PFSK-1 (cell line): Measurements from ENCODE around the gene MYO1A.

ENCODE experiments used
- FOXP2 ChIP-seq: optimal IDR thresholded peaks from 2 replicates; pipeline ENCODE3; 2011; ENCODE audit warnings: borderline replicate concordance, control low read depth, inconsistent platforms; ENCODE audit not compliant: insufficient read depth; ENCODE audit errors: extremely low read length, extremely low read depth
- POLR2AphosphoS5 ChIP-seq: IDR thresholded peaks from 2 replicates; pipeline ENCODE4 v1.6.1; 2012; ENCODE audit warnings: low read depth, mild to moderate bottlenecking, control low read depth, low read length, moderate library complexity
- SIN3A ChIP-seq: IDR thresholded peaks from 2 replicates; pipeline ENCODE4 v1.6.1; 2012; ENCODE audit warnings: mild to moderate bottlenecking, low read length, moderate library complexity, borderline replicate concordance; ENCODE audit not compliant: insufficient read depth
- TAF1 ChIP-seq: IDR thresholded peaks from 2 replicates; pipeline ENCODE4 v1.6.1; 2012; ENCODE audit warnings: low read length, control low read depth, borderline replicate concordance; ENCODE audit not compliant: insufficient read depth
- TF ChIP-seq, protein P1 (sequence below), 2 experiments: IDR thresholded peaks; 2 replicates each; pipeline versions ENCODE4 v1.6.1 to v1.8.0; 2011 to 2012; ENCODE audit warnings: low read depth in 2 of 2, low read length in 2 of 2, control low read depth in 1 of 2, inconsistent platforms in 1 of 2, mild to moderate bottlenecking in 1 of 2, moderate library complexity in 1 of 2; ENCODE audit not compliant: insufficient read depth in 1 of 2

The MYO1A gene

DNA sequence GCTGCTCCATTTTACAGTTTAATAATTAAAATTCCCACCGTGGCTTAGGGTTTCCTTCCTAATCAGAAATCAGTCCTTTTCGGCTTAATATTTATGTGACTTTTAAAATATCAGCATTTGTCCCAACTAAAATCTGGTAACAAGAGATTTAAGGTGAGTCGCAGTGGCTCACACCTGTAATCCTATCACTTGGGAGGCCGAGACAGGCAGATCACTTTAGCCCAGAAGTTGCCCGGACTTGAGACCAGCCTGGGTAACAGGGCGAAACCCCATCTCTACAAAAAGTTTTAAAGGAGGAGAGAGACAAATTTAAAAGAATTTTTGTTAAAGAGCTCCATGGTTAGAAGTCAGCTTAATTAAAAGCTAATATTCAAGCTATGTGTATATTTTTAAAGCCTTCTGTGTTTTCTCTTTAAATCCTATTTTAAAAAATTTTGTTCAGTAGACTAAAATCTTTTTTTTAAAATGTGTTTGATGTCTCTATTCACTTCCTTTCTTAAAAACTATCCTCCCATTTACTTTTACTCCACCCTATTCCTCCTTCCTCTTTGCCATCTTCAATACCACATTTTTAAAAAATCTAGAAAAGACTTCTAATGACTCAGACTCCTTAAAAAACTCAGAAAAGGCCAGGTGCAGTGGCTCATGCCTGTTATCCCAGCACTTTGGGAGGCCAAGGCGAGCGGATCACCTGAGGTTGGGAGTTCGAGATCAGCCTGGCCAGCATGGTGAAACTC is 29.8 kb downstream of the MYO1A start:
- no peak for TF ChIP-seq SIN3A
- no peak for TF ChIP-seq POLR2AphosphoS5
- TF ChIP-seq TAF1: no peak
- no peak for TF ChIP-seq FOXP2
- TF ChIP-seq, protein P1, sequence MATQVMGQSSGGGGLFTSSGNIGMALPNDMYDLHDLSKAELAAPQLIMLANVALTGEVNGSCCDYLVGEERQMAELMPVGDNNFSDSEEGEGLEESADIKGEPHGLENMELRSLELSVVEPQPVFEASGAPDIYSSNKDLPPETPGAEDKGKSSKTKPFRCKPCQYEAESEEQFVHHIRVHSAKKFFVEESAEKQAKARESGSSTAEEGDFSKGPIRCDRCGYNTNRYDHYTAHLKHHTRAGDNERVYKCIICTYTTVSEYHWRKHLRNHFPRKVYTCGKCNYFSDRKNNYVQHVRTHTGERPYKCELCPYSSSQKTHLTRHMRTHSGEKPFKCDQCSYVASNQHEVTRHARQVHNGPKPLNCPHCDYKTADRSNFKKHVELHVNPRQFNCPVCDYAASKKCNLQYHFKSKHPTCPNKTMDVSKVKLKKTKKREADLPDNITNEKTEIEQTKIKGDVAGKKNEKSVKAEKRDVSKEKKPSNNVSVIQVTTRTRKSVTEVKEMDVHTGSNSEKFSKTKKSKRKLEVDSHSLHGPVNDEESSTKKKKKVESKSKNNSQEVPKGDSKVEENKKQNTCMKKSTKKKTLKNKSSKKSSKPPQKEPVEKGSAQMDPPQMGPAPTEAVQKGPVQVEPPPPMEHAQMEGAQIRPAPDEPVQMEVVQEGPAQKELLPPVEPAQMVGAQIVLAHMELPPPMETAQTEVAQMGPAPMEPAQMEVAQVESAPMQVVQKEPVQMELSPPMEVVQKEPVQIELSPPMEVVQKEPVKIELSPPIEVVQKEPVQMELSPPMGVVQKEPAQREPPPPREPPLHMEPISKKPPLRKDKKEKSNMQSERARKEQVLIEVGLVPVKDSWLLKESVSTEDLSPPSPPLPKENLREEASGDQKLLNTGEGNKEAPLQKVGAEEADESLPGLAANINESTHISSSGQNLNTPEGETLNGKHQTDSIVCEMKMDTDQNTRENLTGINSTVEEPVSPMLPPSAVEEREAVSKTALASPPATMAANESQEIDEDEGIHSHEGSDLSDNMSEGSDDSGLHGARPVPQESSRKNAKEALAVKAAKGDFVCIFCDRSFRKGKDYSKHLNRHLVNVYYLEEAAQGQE (IDR thresholded peaks at IDR 0.05; ENCODE audit: insufficient read depth in 1 of 2, low read depth in 2 of 2, low read length in 2 of 2): no peak

GRCh38 chr12:57018906-57019305 is 31.0 kb downstream of the MYO1A start:
- TF ChIP-seq FOXP2 (no peak), POLR2AphosphoS5 (no peak), SIN3A (no peak), TAF1 (no peak)
- TF ChIP-seq, protein P1 (IDR thresholded peaks at IDR 0.05; ENCODE audit: insufficient read depth in 1 of 2, low read depth in 2 of 2, low read length in 2 of 2): no peak

GRCh38 chr12:57016348-57016747 is 33.6 kb downstream of the MYO1A start, which contains the start of gene TAC3:
TSS of gene TAC3 (minus strand) at chr12:57016529. CDS start at chr12:57015797, 732 bp downstream.
- no peak for TF ChIP-seq SIN3A
- TF ChIP-seq POLR2AphosphoS5: no peak
- TF ChIP-seq, protein P1 (IDR thresholded peaks at IDR 0.05; ENCODE audit: insufficient read depth in 1 of 2, low read depth in 2 of 2, low read length in 2 of 2): no peak
- no peak for TF ChIP-seq TAF1
- TF ChIP-seq FOXP2: no peak

GRCh38 chr12:57012600-57013465 is 37.1 kb downstream of the MYO1A start:
- TF ChIP-seq TAF1 (no peak), FOXP2 (no peak), SIN3A (no peak), POLR2AphosphoS5 (no peak)
- TF ChIP-seq, protein P1 (IDR thresholded peaks at IDR 0.05; ENCODE audit: insufficient read depth in 1 of 2, low read depth in 2 of 2, low read length in 2 of 2): no peak
